ENCODE measurements around the gene RALGDS.
"Not testable (repeated sequence)": the region's sequence is repeated elsewhere in the genome, so short reads cannot be mapped to it uniquely, and the experiment has no call there.

RALGDS gene

GRCh38 chr9:133066181-133066983 lies 54.7 kb downstream of the RALGDS start:
- Mint-ChIP-seq H3K27ac (no peak overlapping the region), H3K27me3 (no peaks in the 10 kb centered on the region), H3K4me3 (no peak overlapping the region), H3K4me1 (no peaks in the 10 kb centered on the region), H3K36me3 (no peaks in the 10 kb centered on the region), H3K9me3 (no peaks in the 10 kb centered on the region)

- H3K4me1 Mint-ChIP-seq, result peaks cover 10% of the 10 kb centered on the region
- no peaks in the 10 kb centered on the region for H3K9me3 Mint-ChIP-seq
- no peaks in the 10 kb centered on the region for H3K27me3 Mint-ChIP-seq
- H3K27ac Mint-ChIP-seq, result no peak overlapping the region
- H3K36me3 Mint-ChIP-seq, result no peaks in the 10 kb centered on the region
- no peak overlapping the region for H3K4me3 Mint-ChIP-seq
These were observed 56.0 kb downstream of the RALGDS start for GRCh38 chr9:133065070-133065388.

- H3K4me1 Mint-ChIP-seq, result peaks cover 16% of the 10 kb centered on the region
- no peak overlapping the region for H3K4me3 Mint-ChIP-seq
- no peak overlapping the region for H3K27ac Mint-ChIP-seq
- H3K27me3 Mint-ChIP-seq, result no peaks in the 10 kb centered on the region
- no peaks in the 10 kb centered on the region for H3K36me3 Mint-ChIP-seq
- H3K9me3 Mint-ChIP-seq, result no peaks in the 10 kb centered on the region
These were observed 56.6 kb downstream of the RALGDS start for GRCh38 chr9:133064241-133065069.

- no peaks in the 10 kb centered on the region for H3K27me3 Mint-ChIP-seq
- H3K27ac Mint-ChIP-seq, result no peak overlapping the region
- H3K9me3 Mint-ChIP-seq, result no peaks in the 10 kb centered on the region
- no peak overlapping the region for H3K4me3 Mint-ChIP-seq
- no peaks in the 10 kb centered on the region for H3K36me3 Mint-ChIP-seq
- H3K4me1 Mint-ChIP-seq, result peaks cover 24% of the 10 kb centered on the region
These were observed 57.4 kb downstream of the RALGDS start for GRCh38 chr9:133063500-133064231.

- no peaks in the 10 kb centered on the region for H3K36me3 Mint-ChIP-seq
- H3K27ac Mint-ChIP-seq, result no peak overlapping the region
- no peaks in the 10 kb centered on the region for H3K27me3 Mint-ChIP-seq
- H3K9me3 Mint-ChIP-seq, result no peaks in the 10 kb centered on the region
- peaks cover 29% of the 10 kb centered on the region for H3K4me1 Mint-ChIP-seq
- H3K4me3 Mint-ChIP-seq, result no peak overlapping the region
These were observed 57.9 kb downstream of the RALGDS start for GRCh38 chr9:133063159-133063499.

GRCh38 chr9:133062569-133062968 lies 58.5 kb downstream of the RALGDS start:
- not testable (repeated sequence) for H3K4me3 Mint-ChIP-seq, H3K36me3 Mint-ChIP-seq, H3K27me3 Mint-ChIP-seq, H3K27ac Mint-ChIP-seq, H3K9me3 Mint-ChIP-seq
- H3K4me1 Mint-ChIP-seq, result peaks cover 35% of the 10 kb centered on the region

GRCh38 chr9:133061764-133062145 lies 59.3 kb downstream of the RALGDS start, which contains the start of gene CEL:
Gene CEL (plus strand): TSS chr9:133061981. CDS start chr9:133062003, 22 bp downstream.
- H3K9me3 Mint-ChIP-seq, H3K27ac Mint-ChIP-seq, H3K36me3 Mint-ChIP-seq, H3K27me3 Mint-ChIP-seq, H3K4me3 Mint-ChIP-seq: not testable (repeated sequence)
- H3K4me1 Mint-ChIP-seq, result peaks cover 40% of the 10 kb centered on the region

GRCh38 chr9:133061019-133061763 lies 59.8 kb downstream of the RALGDS start:
- not testable (repeated sequence) for H3K4me3 Mint-ChIP-seq, H3K27ac Mint-ChIP-seq, H3K36me3 Mint-ChIP-seq, H3K9me3 Mint-ChIP-seq, H3K27me3 Mint-ChIP-seq
- H3K4me1 Mint-ChIP-seq, result peaks cover 46% of the 10 kb centered on the region

- H3K4me3 Mint-ChIP-seq, result peak overlapping the region; percentile 51
- no peaks in the 10 kb centered on the region for H3K36me3 Mint-ChIP-seq
- no peaks in the 10 kb centered on the region for H3K27me3 Mint-ChIP-seq
- H3K9me3 Mint-ChIP-seq, result no peaks in the 10 kb centered on the region
- H3K27ac Mint-ChIP-seq, result peak overlapping the region; percentile 81
- H3K4me1 Mint-ChIP-seq, result peaks cover 50% of the 10 kb centered on the region
These were observed 60.6 kb downstream of the RALGDS start for GRCh38 chr9:133060417-133060841.

GRCh38 chr9:133059623-133060022 lies 61.4 kb downstream of the RALGDS start:
- H3K4me3 Mint-ChIP-seq, result peak overlapping the region; percentile 49
- H3K4me1 Mint-ChIP-seq, result peaks cover 50% of the 10 kb centered on the region
- H3K36me3 Mint-ChIP-seq, result no peaks in the 10 kb centered on the region
- no peaks in the 10 kb centered on the region for H3K9me3 Mint-ChIP-seq
- H3K27ac Mint-ChIP-seq, result peak overlapping the region; percentile 59
- no peaks in the 10 kb centered on the region for H3K27me3 Mint-ChIP-seq

- H3K9me3 Mint-ChIP-seq, result no peaks in the 10 kb centered on the region
- peaks cover 50% of the 10 kb centered on the region for H3K4me1 Mint-ChIP-seq
- H3K27me3 Mint-ChIP-seq, result no peaks in the 10 kb centered on the region
- peak overlapping the region; percentile 49 for H3K4me3 Mint-ChIP-seq
- H3K27ac Mint-ChIP-seq, result no peak overlapping the region
- peaks cover 5% of the 10 kb centered on the region for H3K36me3 Mint-ChIP-seq
These were observed 62.3 kb downstream of the RALGDS start for GRCh38 chr9:133058550-133059320.

GRCh38 chr9:133058071-133058470 lies 63.0 kb downstream of the RALGDS start:
- H3K4me3 Mint-ChIP-seq, result peak overlapping the region; percentile 33
- peak overlapping the region; percentile 55 for H3K27ac Mint-ChIP-seq
- no peaks in the 10 kb centered on the region for H3K9me3 Mint-ChIP-seq
- H3K4me1 Mint-ChIP-seq, result peaks cover 50% of the 10 kb centered on the region
- no peaks in the 10 kb centered on the region for H3K27me3 Mint-ChIP-seq
- H3K36me3 Mint-ChIP-seq, result peaks cover 7% of the 10 kb centered on the region

GRCh38 chr9:133057553-133057952 lies 63.5 kb downstream of the RALGDS start:
- Mint-ChIP-seq H3K4me3 (peak overlapping the region; percentile 23), H3K27ac (peak overlapping the region; percentile 55), H3K9me3 (no peaks in the 10 kb centered on the region), H3K27me3 (no peaks in the 10 kb centered on the region), H3K4me1 (peaks cover 50% of the 10 kb centered on the region), H3K36me3 (peaks cover 7% of the 10 kb centered on the region)

GRCh38 chr9:133057006-133057405 lies 64.0 kb downstream of the RALGDS start:
- peaks cover 50% of the 10 kb centered on the region for H3K4me1 Mint-ChIP-seq
- no peaks in the 10 kb centered on the region for H3K9me3 Mint-ChIP-seq
- H3K27me3 Mint-ChIP-seq, result no peaks in the 10 kb centered on the region
- peaks cover 7% of the 10 kb centered on the region for H3K36me3 Mint-ChIP-seq
- peak overlapping the region; percentile 23 for H3K4me3 Mint-ChIP-seq
- no peak overlapping the region for H3K27ac Mint-ChIP-seq

GRCh38 chr9:133056533-133056932 lies 64.5 kb downstream of the RALGDS start:
- Mint-ChIP-seq H3K27me3 (no peaks in the 10 kb centered on the region), H3K4me1 (peaks cover 50% of the 10 kb centered on the region), H3K27ac (peak overlapping the region; percentile 30), H3K9me3 (no peaks in the 10 kb centered on the region), H3K4me3 (peak overlapping the region; percentile 62), H3K36me3 (peaks cover 7% of the 10 kb centered on the region)

Data from activated naive CD4-positive, alpha-beta T cell treated with anti-CD3 and anti-CD28 coated beads, Interleukin-2, amount 50 U/mL, for 24 hours (primary cell).